ENCODE data around the gene TGFBR3L. TPM values are rescaled to one million over a fixed set of nuclear protein-coding genes. Genes with fewer than 3 reads are reported as not detected.
A peak's percentile ranks its signal among the peaks of the same experiment; 100 is the strongest.
"Not testable (repeated sequence)": the region's sequence is repeated elsewhere in the genome, so short reads cannot be mapped to it uniquely, and the experiment has no call there.

The TGFBR3L gene
- total RNA-seq, 1 donor from 2014 or later, result 2.1 TPM

DNA sequence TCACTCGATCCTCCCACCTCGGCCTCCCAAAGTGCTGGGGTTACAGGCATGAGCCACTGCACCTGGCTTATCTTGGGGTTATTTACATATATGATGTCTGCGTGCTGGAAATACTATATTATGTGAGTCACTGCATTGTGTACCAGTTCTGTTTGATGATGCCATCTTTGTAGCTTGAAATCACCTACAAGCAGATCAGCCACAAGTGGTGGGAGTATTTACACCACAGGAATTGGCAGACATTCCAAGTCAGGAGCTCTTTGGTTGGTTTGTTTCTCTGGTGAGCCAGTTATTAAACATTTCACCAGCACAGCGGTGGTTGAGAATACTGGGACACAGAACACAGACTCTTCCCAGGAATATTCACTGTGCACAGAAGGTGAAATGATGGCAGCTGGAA, 33.3 kb downstream of the TGFBR3L start:
- intact Hi-C loops (cut with DNase I), result no loop called here
- TF ChIP-seq, protein P1, sequence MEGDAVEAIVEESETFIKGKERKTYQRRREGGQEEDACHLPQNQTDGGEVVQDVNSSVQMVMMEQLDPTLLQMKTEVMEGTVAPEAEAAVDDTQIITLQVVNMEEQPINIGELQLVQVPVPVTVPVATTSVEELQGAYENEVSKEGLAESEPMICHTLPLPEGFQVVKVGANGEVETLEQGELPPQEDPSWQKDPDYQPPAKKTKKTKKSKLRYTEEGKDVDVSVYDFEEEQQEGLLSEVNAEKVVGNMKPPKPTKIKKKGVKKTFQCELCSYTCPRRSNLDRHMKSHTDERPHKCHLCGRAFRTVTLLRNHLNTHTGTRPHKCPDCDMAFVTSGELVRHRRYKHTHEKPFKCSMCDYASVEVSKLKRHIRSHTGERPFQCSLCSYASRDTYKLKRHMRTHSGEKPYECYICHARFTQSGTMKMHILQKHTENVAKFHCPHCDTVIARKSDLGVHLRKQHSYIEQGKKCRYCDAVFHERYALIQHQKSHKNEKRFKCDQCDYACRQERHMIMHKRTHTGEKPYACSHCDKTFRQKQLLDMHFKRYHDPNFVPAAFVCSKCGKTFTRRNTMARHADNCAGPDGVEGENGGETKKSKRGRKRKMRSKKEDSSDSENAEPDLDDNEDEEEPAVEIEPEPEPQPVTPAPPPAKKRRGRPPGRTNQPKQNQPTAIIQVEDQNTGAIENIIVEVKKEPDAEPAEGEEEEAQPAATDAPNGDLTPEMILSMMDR (IDR thresholded peaks at IDR 0.05), result no peak

DNA sequence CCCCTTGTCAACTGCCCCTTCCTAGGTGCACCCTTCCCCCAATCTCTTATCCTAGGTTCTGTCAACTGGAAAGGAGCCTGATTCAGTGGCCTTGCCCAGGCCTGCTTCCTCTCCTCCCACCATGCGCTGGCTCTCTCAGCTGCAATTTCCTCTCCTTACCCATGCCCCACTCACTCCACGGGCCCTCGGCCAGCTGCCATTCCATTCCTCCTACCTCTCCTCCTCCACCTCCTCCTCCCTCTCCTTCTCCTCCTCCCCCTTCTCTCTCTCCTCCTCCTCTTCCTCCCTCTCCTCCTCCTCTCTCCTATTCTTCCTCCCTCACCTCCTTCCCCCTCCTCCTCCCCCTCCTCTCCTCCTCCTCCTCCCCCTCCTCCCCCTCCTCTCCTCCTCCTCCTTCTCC, 38.4 kb downstream of the TGFBR3L start:
- Histone ChIP-seq H3K4me3 (no peak overlapping the region), H3K4me1 (peaks cover 12% of the 10 kb centered on the region), H3K27me3 (ENCODE audit: low read depth) (no peaks in the 10 kb centered on the region), H3K36me3 (peaks cover 6% of the 10 kb centered on the region), H3K27ac (no peak overlapping the region), H3K9me3 (no peaks in the 10 kb centered on the region)
- TF ChIP-seq, protein P1 (IDR thresholded peaks at IDR 0.05), result no peak
- DNase-seq (no peak), ATAC-seq (peak; percentile 58 to 63)
- intact Hi-C loops (cut with DNase I), result no loop called here

More for the DNA sequence above, 33.3 kb downstream of the TGFBR3L start:
- Histone ChIP-seq H3K27me3 (ENCODE audit: low read depth) (no peaks in the 10 kb centered on the region), H3K27ac (no peak overlapping the region), H3K9me3 (no peaks in the 10 kb centered on the region), H3K4me3 (no peak overlapping the region), H3K36me3 (no peaks in the 10 kb centered on the region), H3K4me1 (peaks cover 12% of the 10 kb centered on the region)
- DNase-seq, result no peak
- ATAC-seq, result no peak

DNA sequence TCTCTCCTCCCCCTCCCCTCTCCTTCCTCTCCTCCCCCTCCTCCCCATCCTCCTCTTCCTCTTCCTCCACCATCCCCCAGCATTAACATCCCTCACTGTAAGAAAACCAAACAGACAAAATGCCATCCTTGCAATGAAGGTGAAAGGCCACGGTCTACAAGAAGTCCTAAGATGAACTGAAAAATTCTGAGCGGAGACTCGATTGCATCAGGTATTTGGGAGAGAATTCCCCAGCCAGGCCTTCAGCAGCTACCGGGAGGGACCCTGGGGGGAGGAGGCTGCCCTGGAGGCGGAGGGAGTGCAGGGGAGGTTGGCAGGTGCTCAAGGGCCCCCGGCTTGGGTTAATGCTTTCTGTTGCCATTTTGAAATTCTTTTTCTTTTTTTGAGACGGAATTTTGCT, 38.9 kb downstream of the TGFBR3L start:
- H3K9me3 ChIP-seq, result no peaks in the 10 kb centered on the region
- no peak for ATAC-seq
- H3K4me3 ChIP-seq, result no peak overlapping the region
- H3K27me3 ChIP-seq (ENCODE audit: low read depth), result no peaks in the 10 kb centered on the region
- intact Hi-C loops (cut with DNase I), result no loop called here
- H3K27ac ChIP-seq, result no peak overlapping the region
- DNase-seq, result no peak
- TF ChIP-seq, protein P1 (IDR thresholded peaks at IDR 0.05), result no peak
- H3K36me3 ChIP-seq, result peaks cover 7% of the 10 kb centered on the region
- H3K4me1 ChIP-seq, result peaks cover 12% of the 10 kb centered on the region

DNA sequence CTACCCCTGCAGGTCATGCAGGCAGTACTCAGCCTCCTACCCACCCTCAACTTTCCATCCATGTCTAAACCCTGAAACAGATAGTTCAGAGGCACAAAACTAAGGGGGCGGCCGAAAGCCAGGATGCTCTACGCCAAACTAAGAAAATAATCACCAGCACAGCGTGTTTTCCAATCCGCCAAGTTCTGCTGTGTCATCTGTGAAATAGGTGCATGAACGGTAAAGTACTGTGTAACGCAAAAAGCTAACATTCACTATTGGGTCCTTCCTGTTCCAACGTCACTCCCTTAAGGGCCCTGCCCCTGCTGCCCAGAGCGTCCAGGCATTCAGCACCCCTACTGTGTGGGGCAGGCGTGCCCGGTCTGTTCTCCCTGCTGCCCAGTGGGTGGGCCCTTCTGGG, 41.1 kb downstream of the TGFBR3L start:
- Histone ChIP-seq H3K4me3 (no peak overlapping the region), H3K9me3 (no peaks in the 10 kb centered on the region), H3K27me3 (ENCODE audit: low read depth) (no peaks in the 10 kb centered on the region), H3K4me1 (peaks cover 12% of the 10 kb centered on the region), H3K27ac (no peak overlapping the region), H3K36me3 (peaks cover 20% of the 10 kb centered on the region)
- DNase-seq (no peak), ATAC-seq (no peak)
- TF ChIP-seq, protein P1 (IDR thresholded peaks at IDR 0.05), result no peak
- intact Hi-C loops (cut with DNase I), result no loop called here

DNA sequence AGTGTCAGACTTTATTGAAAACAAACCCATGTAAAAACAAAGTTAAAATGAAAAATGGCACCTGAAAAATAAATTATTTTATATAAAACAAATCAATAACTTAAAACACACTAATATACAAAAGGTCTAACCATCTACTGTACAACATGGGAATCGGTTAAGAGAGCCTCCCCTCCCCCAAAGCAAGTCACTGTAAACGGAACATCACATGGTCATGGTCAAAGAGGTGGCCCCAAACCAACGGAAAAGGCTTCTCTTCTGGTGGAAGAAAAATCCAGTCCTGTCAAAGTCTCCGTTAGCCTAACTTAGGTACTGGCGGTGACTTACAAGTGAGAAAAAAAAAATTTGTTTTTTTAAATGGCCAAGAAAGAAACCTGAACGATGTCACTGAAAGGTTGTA, 44.6 kb downstream of the TGFBR3L start:
- no peaks in the 10 kb centered on the region for H3K27me3 ChIP-seq (ENCODE audit: low read depth)
- intact Hi-C loops (cut with DNase I), result no loop called here
- H3K4me1 ChIP-seq, result no peaks in the 10 kb centered on the region
- ATAC-seq (no peak), DNase-seq (no peak)
- no peaks in the 10 kb centered on the region for H3K9me3 ChIP-seq
- no peak overlapping the region for H3K4me3 ChIP-seq
- peaks cover 55% of the 10 kb centered on the region for H3K36me3 ChIP-seq
- TF ChIP-seq, protein P1 (IDR thresholded peaks at IDR 0.05), result no peak
- no peak overlapping the region for H3K27ac ChIP-seq

DNA sequence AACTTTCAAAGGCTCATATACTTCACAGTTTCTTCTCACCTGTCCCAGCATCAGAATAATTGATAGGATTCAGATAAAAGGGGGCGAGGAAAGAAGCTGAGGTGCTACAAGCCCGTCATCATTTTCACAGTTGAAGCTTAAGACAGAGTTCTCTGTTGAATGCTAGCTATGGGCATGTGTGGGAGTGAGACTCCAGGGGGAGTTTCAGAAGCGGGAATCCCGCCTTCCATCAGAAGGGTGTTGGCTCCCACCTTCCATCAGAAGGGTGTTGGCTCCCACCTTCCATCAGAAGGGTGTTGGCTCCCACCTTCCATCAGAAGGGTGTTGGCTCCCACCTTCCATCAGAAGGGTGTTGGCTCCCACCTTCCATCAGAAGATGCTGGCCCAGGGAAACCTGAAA, 46.5 kb downstream of the TGFBR3L start:
- H3K27me3 ChIP-seq (ENCODE audit: low read depth); ATAC-seq; H3K4me3 ChIP-seq; H3K27ac ChIP-seq; H3K4me1 ChIP-seq; DNase-seq; H3K9me3 ChIP-seq; intact Hi-C loops (cut with DNase I): not testable (repeated sequence)
- peaks cover 74% of the 10 kb centered on the region for H3K36me3 ChIP-seq

Data from lower lobe of right lung (tissue), 2 donors.